SK-N-MC (cell line): ENCODE measurements around the gene NPIPA1.
"Not testable (repeated sequence)": the region's sequence is repeated elsewhere in the genome, so short reads cannot be mapped to it uniquely, and the experiment has no call there.

Experiments used
- EZH2 ChIP-seq: fragments of 200-600 bp; sonication (generic); IDR thresholded peaks from one replicate; pipeline ENCODE4 v1.6.1; 2017; ENCODE audit warnings: antibody characterized with exemption
- FOXP2 ChIP-seq: optimal IDR thresholded peaks from 2 replicates; pipeline ENCODE3; 2011; ENCODE audit warnings: mild to moderate bottlenecking, moderate library complexity; ENCODE audit not compliant: insufficient read depth; ENCODE audit errors: extremely low read length, control extremely low read depth
- POLR2AphosphoS5 ChIP-seq: IDR thresholded peaks from 2 replicates; pipeline ENCODE4 v1.6.1; 2012; ENCODE audit warnings: mild to moderate bottlenecking, low read depth, low read length, borderline replicate concordance

- TF ChIP-seq EZH2, POLR2AphosphoS5, FOXP2: not testable (repeated sequence)
These were observed 41.7 kb downstream of the NPIPA1 start for GRCh38 chr16:14978908-14979307.
